HG02981 (cell line): Measurements from ENCODE around the gene CEP57.
"Not testable (repeated sequence)": the region's sequence is repeated elsewhere in the genome, so short reads cannot be mapped to it uniquely, and the experiment has no call there.

Experiments
- ATAC-seq: cut with Tn5 transposase; IDR thresholded peaks from one replicate; pipeline ENCODE4 v1.9.1; 2021; ENCODE audit warnings: mild to moderate bottlenecking, moderate library complexity; ENCODE audit not compliant: unreplicated experiment

CEP57 gene

DNA sequence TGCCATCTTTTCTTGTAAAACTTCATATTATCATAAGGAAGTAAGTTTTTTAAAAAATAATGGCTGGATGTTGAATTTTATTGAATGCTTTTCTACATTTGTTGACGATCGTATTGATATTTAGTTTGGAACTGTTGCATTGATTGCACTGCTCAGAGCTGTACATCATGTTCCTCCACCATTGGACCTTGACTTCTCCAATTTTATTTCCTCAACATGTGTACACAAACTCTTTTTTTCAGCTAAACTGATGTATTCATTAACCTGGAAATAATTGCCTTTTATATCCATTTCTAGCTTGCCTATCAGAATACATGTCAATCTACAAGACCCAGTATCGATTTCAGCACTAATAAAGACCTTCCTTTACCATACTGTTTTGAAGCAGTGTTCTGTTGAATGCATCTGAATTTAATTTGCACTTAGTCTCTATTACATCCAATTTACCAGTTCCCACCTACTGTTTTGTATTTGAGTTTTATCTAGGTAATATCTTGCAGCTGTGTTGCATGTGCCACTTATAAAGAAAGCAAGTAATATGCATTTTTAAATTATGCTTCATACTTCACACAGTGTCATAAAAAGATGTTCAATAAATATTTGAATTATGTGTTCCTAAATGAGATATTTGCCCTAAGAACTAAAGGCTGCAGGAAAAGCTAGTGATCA lies 5.5 kb downstream of the CEP57 start:
- no peak for ATAC-seq

DNA sequence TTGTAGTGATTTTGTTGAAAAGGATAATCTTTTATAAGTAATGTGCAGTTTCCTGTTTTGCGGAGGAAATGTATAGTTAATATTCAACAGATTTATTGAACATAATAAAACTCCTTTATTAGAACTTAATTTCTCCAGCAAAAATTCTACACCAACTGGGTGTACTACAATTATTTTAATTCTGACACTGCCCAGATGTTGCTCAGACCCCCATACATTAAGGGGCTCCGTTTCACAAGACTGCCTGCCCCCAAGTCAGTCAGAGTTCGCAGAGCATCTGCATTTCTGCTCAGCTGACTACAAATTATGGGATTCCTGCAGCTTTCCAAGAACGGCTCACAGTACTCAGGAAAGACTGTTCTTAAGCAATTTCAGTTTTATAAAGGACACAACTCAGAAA lies 6.2 kb downstream of the CEP57 start:
- ATAC-seq = no peak

DNA sequence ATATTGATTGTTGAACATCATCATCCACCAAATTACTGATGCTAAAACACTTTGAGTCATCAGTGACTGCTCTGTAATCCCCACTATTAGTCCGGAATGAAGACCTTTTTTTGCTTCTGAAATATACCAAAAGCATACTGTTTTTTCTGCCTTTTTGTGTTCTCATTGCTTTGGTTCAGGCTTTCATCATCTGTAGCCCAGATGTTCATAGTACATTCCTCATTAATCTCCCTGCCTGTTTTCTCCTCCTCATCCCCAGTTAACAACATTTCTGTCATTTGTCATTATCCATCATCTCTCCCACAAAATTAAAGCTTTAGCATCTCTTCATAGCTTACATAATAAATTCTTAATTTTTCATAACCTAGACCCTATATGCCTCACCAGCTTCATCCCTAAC lies 9.2 kb downstream of the CEP57 start:
- ATAC-seq = no peak

DNA sequence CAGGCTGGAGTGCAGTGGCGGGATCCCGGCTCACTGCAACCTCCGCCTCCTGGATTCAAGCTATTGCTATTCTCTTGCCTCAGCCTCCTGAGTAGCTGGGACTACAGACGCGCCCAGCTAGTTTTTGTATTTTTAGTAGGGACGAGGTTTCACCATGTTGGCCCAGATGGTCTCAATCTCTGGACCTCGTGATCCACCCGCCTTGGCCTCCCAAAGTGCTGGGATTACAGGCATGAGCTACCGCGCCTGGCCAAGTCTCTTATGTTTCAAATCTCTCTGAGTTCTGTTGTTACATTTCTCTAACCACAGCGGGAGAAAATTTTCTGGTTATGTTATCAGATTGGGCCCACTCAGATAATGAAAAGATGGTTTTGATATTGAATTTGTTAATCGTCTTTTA lies 10.1 kb downstream of the CEP57 start:
- no peak for ATAC-seq

DNA sequence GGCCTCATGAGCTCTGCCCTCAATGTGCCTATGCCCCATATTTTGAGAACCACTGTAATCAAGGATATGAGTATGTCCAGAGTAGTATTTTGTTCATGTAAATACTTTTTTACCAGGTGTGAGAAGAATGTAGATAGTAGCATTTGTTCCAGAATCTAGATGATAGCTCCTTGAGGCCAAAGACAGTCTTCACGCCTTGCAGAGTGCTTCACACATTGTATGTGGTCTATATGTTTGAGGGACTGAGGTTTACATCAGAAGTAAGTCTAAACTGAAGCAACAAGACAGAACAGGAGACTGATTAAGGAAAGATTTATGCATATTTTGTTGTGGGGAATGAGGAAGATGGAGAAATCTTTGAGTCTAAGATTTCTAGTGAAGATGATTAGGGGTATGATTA lies 12.5 kb downstream of the CEP57 start:
- no peak for ATAC-seq

DNA sequence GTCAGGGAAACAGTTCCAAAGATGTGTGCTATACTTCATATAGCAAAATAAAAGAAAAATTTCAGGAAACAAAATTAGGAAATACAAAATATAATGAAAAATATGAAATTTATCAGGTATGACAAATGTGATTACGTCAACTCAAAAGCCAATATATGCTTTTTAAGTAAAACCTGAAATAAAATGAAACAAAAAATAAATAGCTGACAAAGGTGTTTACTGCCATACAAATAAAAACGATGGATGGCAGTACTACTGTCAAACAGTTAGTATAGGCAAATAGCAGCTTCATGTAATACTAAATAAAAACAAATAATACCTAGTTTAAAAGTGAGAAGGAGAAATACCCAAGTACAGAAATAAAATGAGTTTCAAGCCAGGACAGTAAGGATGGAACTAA lies 13.7 kb downstream of the CEP57 start:
- no peak for ATAC-seq

DNA sequence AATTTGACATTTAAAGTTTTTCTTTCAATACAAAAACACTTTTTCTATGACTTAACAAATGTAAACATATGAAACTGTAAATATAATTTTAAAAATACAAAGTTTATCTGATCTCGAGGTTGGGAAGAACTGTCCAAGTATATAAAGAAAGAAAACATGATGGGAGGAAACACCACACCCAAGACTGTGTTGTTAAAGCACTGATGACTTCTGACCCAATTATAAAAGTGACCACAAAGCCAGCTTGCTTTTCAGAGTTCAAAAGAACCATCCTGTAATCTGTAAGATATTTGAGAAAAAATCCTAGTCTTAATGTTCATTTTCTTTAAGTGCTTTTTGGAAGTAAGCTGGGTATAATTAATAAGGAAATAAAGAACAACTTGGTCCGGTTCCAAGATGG lies 15.6 kb downstream of the CEP57 start:
- no peak for ATAC-seq

DNA sequence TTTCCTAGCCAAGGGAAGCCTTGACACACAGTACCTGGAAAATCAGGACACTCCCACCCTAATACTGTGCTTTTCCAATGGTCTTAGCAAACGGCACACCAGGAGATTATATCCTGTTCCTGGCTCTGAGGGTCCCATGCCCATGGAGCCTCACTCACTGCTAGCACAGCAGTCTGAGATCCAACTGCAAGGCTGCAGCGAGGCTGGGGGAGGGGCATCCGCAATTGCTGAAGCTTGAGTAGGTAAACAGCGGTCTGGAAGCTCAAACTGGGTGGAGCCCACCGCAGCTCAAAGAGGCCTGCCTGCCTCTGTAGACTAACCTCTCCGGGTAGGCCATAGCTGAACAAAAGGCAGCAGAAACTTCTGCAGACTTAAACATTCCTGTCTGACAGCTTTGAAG lies 16.2 kb downstream of the CEP57 start:
- ATAC-seq = not testable (repeated sequence)

DNA sequence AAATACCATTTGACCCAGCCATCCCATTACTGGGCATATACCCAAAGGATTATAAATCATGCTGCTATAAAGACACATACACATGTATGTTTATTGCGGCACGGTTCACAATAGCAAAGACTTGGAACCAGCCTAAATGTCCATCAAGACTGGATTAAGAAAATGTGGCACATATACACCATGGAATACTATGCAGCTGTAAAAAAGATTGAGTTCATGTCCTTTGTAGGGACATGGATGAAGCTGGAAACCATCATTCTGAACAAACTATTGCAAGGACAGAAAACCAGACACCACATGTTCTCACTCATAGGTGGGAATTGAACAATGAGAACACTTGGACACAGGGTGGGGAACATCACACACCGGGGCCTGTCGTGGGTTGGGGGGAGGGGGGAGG lies 20.8 kb downstream of the CEP57 start:
- ATAC-seq = not testable (repeated sequence)

DNA sequence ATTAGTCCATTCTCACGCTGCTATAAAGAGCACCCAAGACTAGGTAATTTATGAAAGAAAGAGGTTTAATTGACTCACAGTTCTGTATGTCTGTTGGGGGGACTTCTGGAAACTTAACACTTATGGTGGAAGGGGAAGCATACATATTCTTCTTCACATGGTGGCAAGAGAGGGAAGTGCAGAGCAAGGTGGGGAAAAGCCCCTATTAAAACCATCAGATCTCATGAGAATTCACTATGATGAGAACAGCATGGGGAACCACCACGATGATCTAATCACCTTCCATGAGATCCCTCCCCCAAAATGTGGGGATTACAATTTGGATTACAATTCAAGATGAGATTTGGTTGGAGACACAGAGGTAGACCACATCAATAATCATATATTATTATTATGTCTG lies 25.7 kb downstream of the CEP57 start:
- ATAC-seq = no peak

DNA sequence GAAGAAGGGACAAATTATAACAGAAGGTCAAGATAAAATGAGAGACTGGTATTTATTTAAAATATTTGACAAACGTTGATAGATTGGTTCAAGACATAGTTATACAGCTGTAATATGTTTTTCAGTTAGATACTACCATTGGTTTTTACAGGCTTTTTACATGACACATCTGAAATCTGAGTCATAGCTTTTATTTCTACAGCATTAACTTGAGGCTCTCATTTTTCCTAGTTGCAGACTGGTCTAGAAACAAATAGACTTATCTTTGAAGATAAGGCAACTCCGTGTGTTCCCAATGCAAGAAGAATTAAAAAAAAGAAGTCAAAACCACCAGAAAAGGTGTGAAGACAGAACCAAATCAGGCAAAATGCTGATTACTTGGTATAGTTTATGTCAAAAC lies 31.3 kb downstream of the CEP57 start:
- ATAC-seq = no peak

DNA sequence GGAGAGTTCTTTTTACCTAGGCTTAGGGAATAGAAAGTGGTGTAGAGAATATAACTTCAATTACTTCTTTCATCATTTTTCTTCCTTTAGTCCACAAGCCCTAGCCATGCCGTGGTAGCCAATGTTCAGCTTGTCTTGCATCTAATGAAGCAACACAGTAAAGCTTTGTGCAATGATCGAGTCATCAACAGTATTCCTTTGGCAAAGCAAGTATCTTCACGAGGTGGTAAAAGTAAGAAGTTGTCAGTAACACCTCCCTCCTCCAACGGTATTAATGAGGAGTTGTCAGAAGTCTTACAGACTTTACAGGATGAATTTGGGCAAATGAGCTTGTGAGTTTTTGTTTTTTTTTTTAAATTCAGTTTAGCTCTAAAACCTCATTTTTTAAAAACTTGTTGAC lies 37.4 kb downstream of the CEP57 start:
- no peak for ATAC-seq

DNA sequence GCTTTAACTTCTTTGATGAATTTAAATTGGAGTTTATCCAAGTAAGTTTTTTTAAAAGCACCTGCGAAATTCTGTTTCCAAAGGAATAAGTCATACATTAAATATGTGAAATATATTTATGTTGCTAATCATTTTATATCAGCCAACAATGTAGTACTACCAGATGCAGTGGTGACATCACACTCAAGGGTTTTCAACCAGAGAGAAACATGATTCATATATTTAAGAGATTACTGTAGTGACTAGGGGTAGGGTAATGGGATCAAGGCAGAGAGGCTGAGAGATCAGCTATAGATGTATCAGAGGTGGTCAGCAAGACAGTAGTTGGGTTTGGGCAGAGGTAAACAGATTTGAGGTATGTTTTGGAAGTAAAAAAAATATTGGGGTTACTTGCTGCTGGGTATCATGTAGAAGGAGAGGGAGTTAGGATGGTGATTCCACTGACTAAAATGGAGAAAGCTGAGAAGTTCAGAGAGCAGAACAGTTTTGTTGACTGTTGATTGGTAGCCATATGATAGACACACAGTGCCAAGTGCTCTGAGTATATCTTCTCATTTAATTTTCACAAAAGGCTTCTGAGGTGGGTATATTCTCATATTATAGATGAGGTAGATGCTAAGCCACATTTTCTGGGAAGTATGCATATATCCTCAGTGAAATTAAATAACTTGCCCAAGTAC lies 39.4 kb downstream of the CEP57 start:
- no peak for ATAC-seq

DNA sequence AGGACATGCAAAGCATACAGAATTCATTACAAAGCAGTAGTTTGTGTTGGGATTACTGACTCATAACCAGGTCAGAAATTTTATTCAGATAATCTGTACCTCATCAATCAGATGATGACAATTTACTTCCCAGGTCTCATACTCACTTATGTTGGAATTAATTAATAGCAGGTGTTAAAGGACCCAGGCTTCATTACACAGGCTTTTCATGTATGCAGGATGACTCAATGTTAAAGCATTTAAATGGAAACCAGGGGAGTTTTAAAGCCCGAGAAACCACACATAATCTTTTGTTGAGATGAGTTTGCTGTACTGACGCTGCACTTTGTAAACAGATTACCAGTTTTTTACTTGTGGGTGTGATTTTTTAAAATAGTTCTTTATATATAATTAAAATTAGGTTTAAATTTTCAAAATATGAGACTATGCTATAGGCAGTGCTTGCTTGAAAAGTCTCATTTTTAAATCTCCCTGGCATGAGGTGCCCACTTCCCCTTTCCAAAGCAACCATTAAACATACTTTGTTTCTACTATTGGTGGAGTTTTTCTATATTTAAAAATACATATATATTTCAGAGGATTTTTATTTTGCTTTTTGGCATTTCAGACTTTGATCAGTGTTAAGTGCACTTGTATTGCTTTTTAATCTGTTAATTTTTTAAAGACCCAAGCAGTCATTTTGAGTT lies 41.0 kb downstream of the CEP57 start:
- ATAC-seq = no peak

DNA sequence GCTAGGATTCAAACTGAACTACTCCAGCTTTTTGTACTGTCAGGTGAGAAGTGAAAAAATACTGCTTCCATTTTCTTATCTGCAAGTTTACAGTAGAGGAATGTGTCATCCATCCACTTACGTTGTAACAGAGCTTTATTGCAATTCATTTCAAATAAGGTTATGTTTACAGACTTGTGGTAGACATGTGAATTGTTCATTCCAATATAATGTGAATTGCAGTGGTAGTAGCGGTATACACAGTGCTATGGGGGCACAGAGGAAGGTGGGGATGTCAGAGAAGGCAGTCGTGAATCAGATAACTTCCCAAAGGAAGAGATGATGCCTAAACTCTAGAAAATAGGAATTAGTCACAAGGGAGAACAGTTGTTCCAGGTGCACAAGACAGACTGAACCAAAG lies 42.5 kb downstream of the CEP57 start:
- no peak for ATAC-seq

DNA sequence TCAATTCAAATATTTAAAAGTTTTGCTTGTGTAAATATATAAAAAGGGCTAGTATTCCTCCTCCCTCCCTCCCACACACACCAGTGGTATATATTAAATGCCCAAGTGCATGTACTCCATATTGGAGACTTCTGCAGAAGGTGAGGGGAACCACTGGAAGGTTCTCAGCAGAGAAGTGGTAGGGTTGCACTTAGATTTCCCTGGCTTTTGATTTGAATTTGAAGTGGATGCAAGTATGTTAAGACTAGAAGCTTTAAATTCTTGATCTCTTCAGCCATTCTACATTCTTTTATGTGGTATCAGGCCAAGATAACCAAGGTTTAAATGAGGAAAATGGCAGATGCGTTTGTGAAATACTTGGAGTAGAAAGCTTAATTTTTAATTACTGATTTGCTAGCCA lies 43.1 kb downstream of the CEP57 start:
- ATAC-seq = no peak

DNA sequence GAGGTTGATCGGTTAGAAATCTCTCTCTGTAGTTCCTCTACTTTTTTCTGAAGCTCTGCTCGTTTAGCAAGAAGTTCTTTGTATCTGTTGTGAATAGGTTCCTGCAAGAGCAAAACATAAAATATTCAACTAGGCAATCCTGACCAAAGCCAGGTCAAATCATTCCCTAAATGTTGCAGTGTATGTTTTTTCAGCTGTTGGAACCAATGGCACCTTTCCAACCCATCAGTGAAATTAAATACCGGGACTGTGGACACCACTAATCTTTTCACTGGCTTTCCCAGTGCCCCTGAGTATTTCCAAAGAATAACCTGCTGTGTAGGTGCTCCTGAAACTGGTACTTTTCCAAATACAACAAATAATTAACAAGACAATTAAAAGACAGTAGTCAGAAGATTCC lies 45.1 kb downstream of the CEP57 start:
- no peak for ATAC-seq

DNA sequence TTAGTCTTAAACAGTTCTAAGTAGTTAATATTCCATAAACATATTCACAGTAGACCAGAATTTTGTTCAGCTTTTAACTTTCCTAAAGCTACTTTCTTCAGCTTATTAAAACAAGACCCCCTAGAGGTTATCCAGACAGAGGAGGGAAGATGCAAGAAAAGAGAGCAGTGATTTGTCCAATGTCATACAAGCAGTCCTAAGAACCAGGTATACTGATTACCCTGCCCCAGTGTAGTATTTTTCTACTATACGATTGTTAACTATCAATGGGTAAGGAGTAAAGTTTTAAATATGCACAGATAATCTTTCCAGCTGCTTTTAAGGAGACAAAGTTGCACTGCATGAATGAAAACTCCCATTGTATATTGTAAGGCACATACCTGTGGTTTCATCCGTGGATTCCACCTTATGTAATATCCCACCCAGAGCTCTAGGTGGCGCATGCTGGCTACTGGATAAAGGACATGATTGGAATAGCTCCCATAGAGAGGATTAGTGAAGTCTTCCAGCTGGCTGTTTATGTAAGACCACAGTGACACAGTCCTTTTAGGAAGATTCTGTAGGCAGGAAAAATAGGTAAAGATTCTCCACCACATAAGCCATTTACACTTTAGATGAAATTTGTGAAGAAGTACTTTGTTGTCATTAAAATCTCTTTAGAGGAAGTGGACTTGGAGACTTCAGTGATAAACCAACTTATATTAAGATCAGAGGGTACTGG lies 45.6 kb downstream of the CEP57 start:
- ATAC-seq = peak; percentile 88

DNA sequence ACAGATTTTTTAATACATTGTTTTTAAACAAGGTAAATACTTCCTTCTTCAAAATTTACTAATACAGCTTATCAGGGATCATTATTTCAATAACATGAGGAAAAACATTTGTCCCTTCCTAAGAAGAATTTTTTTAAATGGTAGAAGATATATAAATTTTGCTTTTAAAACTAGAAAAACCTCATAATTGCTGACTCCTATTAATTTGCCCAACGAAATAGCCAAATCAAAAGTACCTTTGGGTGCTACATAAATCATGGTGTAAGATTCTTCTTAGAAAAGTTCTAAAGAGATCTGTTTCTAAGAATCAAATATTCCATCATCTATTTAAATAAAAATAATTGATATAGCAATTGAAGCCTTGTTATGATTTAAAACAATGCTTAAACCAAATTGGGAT lies 54.9 kb downstream of the CEP57 start:
- no peak for ATAC-seq

DNA sequence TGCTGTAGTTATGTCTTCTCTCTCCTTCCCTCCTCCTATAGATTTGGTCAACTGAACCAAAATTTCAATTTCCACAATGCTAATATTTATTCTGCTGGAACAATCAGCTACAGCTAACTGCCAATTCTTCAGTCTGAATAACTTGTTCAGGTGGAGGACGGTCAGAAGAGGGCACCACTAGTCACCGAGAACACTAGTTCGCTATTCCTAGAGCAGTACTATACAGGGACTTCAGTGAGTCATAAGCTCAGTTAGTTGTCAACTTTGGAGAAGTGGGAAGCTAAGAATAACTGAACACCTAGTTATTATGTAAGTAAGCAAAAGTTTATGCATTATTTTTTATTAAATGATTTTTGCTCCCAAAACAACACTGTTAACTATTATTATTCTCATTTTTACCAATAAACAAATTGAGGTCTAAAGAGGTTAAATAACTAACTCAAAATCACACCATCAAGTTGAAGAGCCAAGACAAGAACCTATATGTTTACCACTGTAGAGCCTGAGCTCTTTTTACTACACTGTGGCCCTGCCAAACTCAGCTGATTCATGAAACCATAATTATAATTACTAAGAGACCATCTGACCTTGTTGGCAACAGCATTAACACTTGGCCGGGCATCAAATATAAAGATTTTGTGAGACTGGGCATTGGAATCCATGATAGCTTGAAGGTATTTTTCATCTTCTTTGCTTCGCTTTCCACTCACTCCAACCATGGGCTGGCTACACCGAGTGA lies 59.0 kb downstream of the CEP57 start:
- no peak for ATAC-seq

DNA sequence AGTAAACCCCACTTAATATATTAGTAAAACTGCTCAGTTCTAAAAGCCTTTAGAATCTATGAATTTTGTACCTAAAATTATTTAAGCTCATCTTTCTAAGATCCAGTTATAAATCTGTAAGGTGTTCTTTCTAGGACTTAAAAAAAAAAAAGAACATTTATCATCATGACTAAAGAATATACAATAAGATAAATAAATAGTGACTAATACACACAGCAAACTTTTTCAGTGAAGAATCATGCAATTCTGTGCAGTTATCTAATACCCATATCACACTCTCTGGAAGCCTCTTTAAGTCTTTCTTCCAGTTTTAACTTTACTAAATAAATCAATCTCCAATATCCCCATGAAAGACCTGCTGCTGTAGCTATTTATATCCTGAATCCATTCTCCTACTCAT lies 59.8 kb downstream of the CEP57 start:
- no peak for ATAC-seq
